Vagina (tissue), 2 donors: ENCODE results near the gene NAT9.

Experiments
- CTCF ChIP-seq, 3 experiments: fragments of 450-650 bp in 2 of 3; fragments of 200-600 bp in 1 of 3; sonication (generic) in 1 of 3; IDR thresholded peaks; one replicate each; pipeline ENCODE4 v1.5.1; 2017 to 2019; ENCODE audit warnings: antibody characterized with exemption in 3 of 3, mild to moderate bottlenecking in 2 of 3, moderate library complexity in 2 of 3
- POLR2A ChIP-seq, 2 donors: fragments of 450-650 bp; IDR thresholded peaks; one replicate each; pipeline ENCODE4 v1.6.1; 2017; ENCODE audit warnings: antibody characterized with exemption in 2 of 2, mild to moderate bottlenecking in 2 of 2, moderate library complexity in 2 of 2
- POLR2AphosphoS5 ChIP-seq, 2 donors: sonication (generic); formaldehyde crosslinking; IDR thresholded peaks; one replicate each; pipeline ENCODE4 v1.9.0; 2017; ENCODE audit warnings: antibody characterized with exemption in 2 of 2, mild to moderate bottlenecking in 2 of 2, low read depth in 1 of 2; ENCODE audit not compliant: insufficient read depth in 1 of 2

DNA sequence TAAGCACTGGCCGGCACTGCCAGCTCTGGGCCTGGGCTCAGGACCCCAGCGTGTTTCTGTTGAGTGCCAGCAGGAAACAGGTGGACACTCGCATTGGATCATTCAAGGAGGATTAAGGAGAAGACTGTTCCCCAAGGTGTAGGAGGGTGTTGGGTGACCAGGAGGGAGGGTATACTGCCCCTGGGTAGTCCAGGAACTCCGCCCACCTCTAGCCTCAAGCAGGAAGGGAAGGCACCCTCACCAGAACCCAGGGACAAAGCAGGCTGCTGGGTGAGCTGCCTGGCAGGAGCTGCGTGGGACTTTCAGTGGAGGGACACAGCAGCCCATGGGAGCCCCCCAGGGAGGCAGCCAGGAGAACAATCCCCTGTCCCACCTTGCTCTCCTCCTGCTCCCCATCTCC is 46.8 kb downstream of the NAT9 start:
- TF ChIP-seq CTCF (IDR thresholded peaks at IDR 0.05) (no peak), POLR2A (IDR thresholded peaks at IDR 0.05) (no peak), POLR2AphosphoS5 (IDR thresholded peaks at IDR 0.05; ENCODE audit: insufficient read depth in 1 of 2, low read depth in 1 of 2) (no peak)
